Stomach (tissue), 9 donors: ENCODE results near the gene ACRV1. TPM values are rescaled to one million over a fixed set of nuclear protein-coding genes. Genes with fewer than 3 reads are reported as not detected.
A peak's percentile ranks its signal among the peaks of the same experiment; 100 is the strongest.

Source experiments
- DNase-seq, 2 donors: peaks; one replicate each; pipeline versions ENCODE4 v3.0.0 to v3.0.0-alpha.2; 2013 to 2019
- H3K27ac ChIP-seq, 5 donors: fragments of 200-600 bp in 4 of 5; sonication (generic) in 4 of 5; one replicate each; pipeline ENCODE4 v1.5.1; 2013 to 2019; ENCODE audit warnings: mild to moderate bottlenecking in 1 of 5, moderate library complexity in 1 of 5
- H3K27me3 ChIP-seq, 3 donors: fragments of 200-600 bp; sonication (generic); one replicate each; pipeline ENCODE4 v1.5.1; 2017 to 2019; ENCODE audit warnings: mixed run types in 1 of 3
- H3K36me3 ChIP-seq, 4 donors: fragments of 200-600 bp; sonication (generic); 1 replicate in 3 of 4; 2 replicates in 1 of 4; pipeline ENCODE4 v1.5.1; 2016 to 2019
- H3K4me1 ChIP-seq, 4 donors: fragments of 200-600 bp; sonication (generic); one replicate each; pipeline ENCODE4 v1.5.1; 2016 to 2019
- H3K4me3 ChIP-seq, 4 donors: fragments of 200-600 bp; sonication (generic) in 3 of 4; one replicate each; pipeline ENCODE4 v1.5.1; 2016 to 2019; ENCODE audit warnings: mild to moderate bottlenecking in 1 of 4
- H3K9me3 ChIP-seq, 4 donors: fragments of 200-600 bp; sonication (generic); one replicate each; pipeline ENCODE4 v1.5.1; 2016 to 2019
- EP300 ChIP-seq: sonication (generic); formaldehyde crosslinking; IDR thresholded peaks from one replicate; pipeline ENCODE4 v1.6.1; 2017; ENCODE audit warnings: antibody characterized with exemption
- POLR2A ChIP-seq, 4 donors: fragments of 450-650 bp; IDR thresholded peaks; one replicate each; pipeline ENCODE4 v1.6.1; 2016; ENCODE audit warnings: antibody characterized with exemption in 4 of 4, control low read depth in 2 of 4, mild to moderate bottlenecking in 1 of 4, moderate library complexity in 1 of 4
- POLR2AphosphoS5 ChIP-seq, 3 donors: sonication (generic); formaldehyde crosslinking; IDR thresholded peaks; one replicate each; pipeline ENCODE4 v1.6.1; 2016; ENCODE audit warnings: antibody characterized with exemption in 3 of 3
- WGBS, 5 donors: extraction: QIAGEN DNeasy Blood & Tissue Kit in 3 of 5; methylation state at CpG; one replicate each; pipeline versions ENCODE4 v1.1.5 to v1.1.7; 2013 to 2018; 5-methylcytosine and 5-hydroxymethylcytosine counted together
- intact Hi-C: fragments of 100-400 bp; cut with DNase I; formaldehyde crosslinking; loops from one replicate; pipeline ENCODE4 v1.15.1; 2023; ENCODE audit warnings: low total_unique reads
- polyA plus RNA-seq, 3 donors: library from polyadenylated mRNA; stranded (reverse); fragments of 200-250 nt; gene quantifications; one replicate each; pipeline ENCODE4 v1.2.3, GENCODE V29; 2013
- total RNA-seq, 5 donors: library from RNA; depleted of rRNA; stranded (reverse); fragments of >200 nt; gene quantifications; one replicate each; pipeline versions ENCODE4 v1.1.0 to v1.2.3, GENCODE V29; 2014 to 2016
- TF ChIP-seq, protein P1 (sequence below), 7 experiments: fragments of 450-650 bp in 4 of 7; fragments of 200-600 bp in 3 of 7; sonication (generic) in 3 of 7; IDR thresholded peaks; one replicate each; pipeline ENCODE4 v1.5.1; 2016 to 2019; ENCODE audit warnings: antibody characterized with exemption in 7 of 7, control low read depth in 2 of 7, mild to moderate bottlenecking in 1 of 7
- donor health status: healthy with polysubstance abuse.
- donor health status: Bipolar disorder and iron deficiency.
- donor health status: healthy.

Gene ACRV1
- total and polyA plus RNA-seq, 8 donors, result not detected

GRCh38 chr11:125638315-125638714, 42.3 kb downstream of the ACRV1 start:
- H3K4me1 ChIP-seq, result no peaks in the 10 kb centered on the region
- WGBS, 5 donors, result 88 to 100% (median 92%) methylated on average over 1 of the region's 1 CpG
- H3K27me3 ChIP-seq, result no peaks in the 10 kb centered on the region
- DNase-seq, result no peak
- H3K4me3 ChIP-seq, result no peak overlapping the region
- H3K36me3 ChIP-seq, result peaks cover 0 to 32% (median 12%) of the 10 kb centered on the region in 4 donors
- TF ChIP-seq EP300 (no peak), POLR2A (IDR thresholded peaks at IDR 0.05) (no peak), POLR2AphosphoS5 (IDR thresholded peaks at IDR 0.05) (no peak)
- TF ChIP-seq, protein P1, sequence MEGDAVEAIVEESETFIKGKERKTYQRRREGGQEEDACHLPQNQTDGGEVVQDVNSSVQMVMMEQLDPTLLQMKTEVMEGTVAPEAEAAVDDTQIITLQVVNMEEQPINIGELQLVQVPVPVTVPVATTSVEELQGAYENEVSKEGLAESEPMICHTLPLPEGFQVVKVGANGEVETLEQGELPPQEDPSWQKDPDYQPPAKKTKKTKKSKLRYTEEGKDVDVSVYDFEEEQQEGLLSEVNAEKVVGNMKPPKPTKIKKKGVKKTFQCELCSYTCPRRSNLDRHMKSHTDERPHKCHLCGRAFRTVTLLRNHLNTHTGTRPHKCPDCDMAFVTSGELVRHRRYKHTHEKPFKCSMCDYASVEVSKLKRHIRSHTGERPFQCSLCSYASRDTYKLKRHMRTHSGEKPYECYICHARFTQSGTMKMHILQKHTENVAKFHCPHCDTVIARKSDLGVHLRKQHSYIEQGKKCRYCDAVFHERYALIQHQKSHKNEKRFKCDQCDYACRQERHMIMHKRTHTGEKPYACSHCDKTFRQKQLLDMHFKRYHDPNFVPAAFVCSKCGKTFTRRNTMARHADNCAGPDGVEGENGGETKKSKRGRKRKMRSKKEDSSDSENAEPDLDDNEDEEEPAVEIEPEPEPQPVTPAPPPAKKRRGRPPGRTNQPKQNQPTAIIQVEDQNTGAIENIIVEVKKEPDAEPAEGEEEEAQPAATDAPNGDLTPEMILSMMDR (IDR thresholded peaks at IDR 0.05), result no peak
- H3K9me3 ChIP-seq, result no peaks in the 10 kb centered on the region
- intact Hi-C loops, result no loop called here
- no peak overlapping the region for H3K27ac ChIP-seq

GRCh38 chr11:125637840-125638239, 42.8 kb downstream of the ACRV1 start:
- intact Hi-C loops, result no loop called here
- TF ChIP-seq POLR2A (IDR thresholded peaks at IDR 0.05), result no peak
- Histone ChIP-seq H3K27me3 (no peaks in the 10 kb centered on the region), H3K4me3 (no peak overlapping the region), H3K27ac (no peak overlapping the region), H3K4me1 (no peaks in the 10 kb centered on the region), H3K36me3 (peaks cover 0 to 33% (median 13%) of the 10 kb centered on the region in 4 donors), H3K9me3 (no peaks in the 10 kb centered on the region)
- WGBS, 5 donors, result 84 to 92% (median 85%) methylated on average over 3 of the region's 3 CpGs
- DNase-seq, result no peak

DNA sequence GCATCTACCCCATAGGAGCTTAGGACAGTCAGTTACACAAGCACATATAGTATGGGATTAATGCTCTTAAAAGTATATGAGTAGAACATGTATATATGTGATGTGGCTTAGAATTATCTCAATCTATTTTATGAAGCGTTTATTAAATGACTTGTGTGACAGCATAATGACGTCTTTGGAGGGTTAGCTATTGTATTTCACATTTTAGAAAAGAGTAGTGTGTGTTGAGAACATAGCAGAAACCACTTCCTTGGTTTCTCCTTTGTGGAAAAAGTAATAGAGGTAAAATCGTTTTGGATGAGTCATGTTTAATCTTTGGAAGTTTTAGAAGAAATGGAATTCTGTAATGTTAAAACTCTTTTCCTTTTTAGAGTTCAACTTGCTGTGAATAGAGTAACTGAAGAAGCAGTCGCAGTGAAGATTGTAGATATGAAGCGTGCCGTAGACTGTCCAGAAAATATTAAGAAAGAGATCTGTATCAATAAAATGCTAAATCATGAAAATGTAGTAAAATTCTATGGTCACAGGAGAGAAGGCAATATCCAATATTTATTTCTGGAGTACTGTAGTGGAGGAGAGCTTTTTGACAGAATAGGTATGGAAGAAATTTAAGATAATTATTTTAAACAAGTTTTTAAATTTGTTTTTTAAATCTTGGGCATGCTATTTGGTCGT, 53.3 kb downstream of the ACRV1 start:
- Histone ChIP-seq H3K36me3 (peaks cover 0 to 9% (median 2%) of the 10 kb centered on the region in 4 donors), H3K27ac (no peak overlapping the region), H3K4me3 (no peak overlapping the region), H3K9me3 (no peaks in the 10 kb centered on the region), H3K27me3 (no peaks in the 10 kb centered on the region), H3K4me1 (peaks cover 14 to 28% (median 24%) of the 10 kb centered on the region in 4 donors)
- TF ChIP-seq POLR2AphosphoS5 (IDR thresholded peaks at IDR 0.05) (no peak), EP300 (no peak), POLR2A (IDR thresholded peaks at IDR 0.05) (no peak)
- TF ChIP-seq, protein P1 (IDR thresholded peaks at IDR 0.05), result no peak
- DNase-seq, result no peak
- intact Hi-C loops, result no loop called here
- WGBS, 5 donors, result 62 to 66% (median 64%) methylated on average over 7 of the region's 7 CpGs

DNA sequence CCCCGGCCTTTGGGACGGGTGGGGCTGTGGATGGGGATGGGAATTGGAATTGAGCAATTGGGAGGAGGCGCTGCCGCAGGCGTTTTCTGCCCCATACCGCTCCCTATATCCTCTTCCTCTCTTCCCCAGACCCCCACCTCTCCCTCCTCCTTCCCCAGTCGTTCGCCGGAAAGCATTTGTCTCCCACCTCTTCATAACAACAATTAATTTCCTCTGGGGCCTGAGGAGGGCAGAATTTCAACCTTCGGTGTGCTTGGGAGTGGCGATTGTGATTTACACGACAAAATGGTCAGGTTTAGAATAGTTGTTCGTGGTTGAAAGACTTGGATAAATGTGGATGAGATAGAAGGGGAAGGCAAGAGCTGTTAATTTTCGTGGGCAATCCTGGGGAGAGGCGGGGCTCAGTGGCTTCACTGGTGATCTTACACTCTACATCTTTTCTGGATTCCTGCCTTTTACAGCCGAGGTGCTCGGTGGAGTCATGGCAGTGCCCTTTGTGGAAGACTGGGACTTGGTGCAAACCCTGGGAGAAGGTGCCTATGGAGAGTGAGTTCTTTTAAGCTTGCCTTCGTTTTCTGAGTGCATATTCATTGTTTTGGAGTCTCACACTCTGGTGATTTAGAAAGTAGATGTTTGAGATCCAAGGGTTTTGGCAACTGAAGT, 54.2 kb downstream of the ACRV1 start:
- DNase-seq, result peak in 1 of 2 donors; percentile 78

More for the DNA sequence above, 54.2 kb downstream of the ACRV1 start:
- peak overlapping the region; percentile 90 to 97 (median 96) for H3K27ac ChIP-seq
- peaks cover 14 to 34% (median 24%) of the 10 kb centered on the region in 4 donors for H3K4me1 ChIP-seq
- TF ChIP-seq, protein P1 (IDR thresholded peaks at IDR 0.05), result no peak
- TF ChIP-seq EP300 (no peak), POLR2AphosphoS5 (IDR thresholded peaks at IDR 0.05) (no peak), POLR2A (IDR thresholded peaks at IDR 0.05) (no peak)
- WGBS, 5 donors, result 0 to 1% (median 0%) methylated on average over 18 of the region's 18 CpGs
- H3K9me3 ChIP-seq, result no peaks in the 10 kb centered on the region
- intact Hi-C loops, result no loop called here
- H3K27me3 ChIP-seq, result no peaks in the 10 kb centered on the region
- peaks cover 0 to 18% (median 9%) of the 10 kb centered on the region in 4 donors for H3K36me3 ChIP-seq
- H3K4me3 ChIP-seq, result peak overlapping the region; percentile 65 to 97 (median 76)
